GM21423 (cell line): ENCODE results near the gene SARS1.

ENCODE experiments used
- ATAC-seq: cut with Tn5 transposase; IDR thresholded peaks from one replicate; pipeline ENCODE4 v1.9.1; 2021; ENCODE audit warnings: mild to moderate bottlenecking, moderate library complexity; ENCODE audit not compliant: unreplicated experiment

The SARS1 gene

DNA sequence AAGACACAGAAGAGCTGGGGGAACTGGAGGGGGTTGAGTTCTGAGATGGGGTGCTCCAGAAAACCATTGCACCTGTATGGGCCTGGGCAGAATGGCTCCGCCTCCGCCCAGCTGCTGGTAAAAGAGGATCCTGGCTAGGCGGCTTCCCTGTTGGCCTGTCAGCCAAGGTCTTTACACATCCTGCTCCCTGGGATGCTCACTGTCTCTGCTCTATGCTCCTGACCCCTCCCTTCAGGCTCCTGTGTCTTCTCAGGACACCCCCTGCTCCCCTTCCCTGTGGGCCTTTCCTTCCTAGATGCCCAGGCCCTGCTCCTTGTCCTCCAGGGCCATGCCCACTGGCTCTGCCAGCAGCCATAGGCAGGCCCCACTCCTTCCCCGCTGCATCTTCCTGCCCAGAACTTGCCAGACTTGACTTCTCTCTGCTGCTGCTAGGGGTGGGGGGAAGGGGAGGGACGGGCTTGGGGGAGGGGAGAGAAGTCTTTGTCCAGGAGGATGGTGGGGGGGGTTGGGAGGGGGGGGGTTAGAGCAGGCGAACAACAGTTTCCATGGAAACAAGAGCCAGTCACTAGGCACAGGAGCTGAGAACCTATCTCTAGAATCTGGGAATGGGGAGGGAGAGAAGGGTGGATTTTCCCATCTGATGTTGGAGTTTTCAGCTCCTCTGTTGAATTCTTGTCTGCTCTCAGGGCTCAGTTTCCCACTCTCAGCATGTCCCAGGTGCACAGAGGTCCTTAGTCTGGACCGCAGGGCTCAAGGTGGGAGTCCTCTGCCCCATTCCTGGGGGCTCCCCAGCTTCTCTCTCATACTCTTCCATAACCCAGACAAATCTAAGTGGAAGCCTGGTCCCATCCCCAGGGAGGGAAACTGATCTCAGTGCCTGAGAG is 46.2 kb downstream of the SARS1 start:
- ATAC-seq, result no peak

DNA sequence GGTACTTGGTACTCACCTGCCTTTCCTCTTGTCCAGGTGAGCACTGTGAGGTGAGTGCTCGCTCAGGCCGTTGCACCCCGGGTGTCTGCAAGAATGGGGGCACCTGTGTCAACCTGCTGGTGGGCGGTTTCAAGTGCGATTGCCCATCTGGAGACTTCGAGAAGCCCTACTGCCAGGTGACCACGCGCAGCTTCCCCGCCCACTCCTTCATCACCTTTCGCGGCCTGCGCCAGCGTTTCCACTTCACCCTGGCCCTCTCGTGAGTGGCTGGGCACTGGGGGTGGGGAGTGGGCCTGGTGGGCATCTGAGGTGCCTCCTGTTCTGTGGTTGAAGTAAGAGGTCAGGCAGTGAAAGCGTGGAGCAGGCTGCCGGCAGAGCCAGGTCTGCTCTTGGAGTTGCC is 47.3 kb downstream of the SARS1 start:
- no peak for ATAC-seq

GRCh38 chr1:109261578-109261977 is 47.9 kb downstream of the SARS1 start:
- ATAC-seq, result no peak

- ATAC-seq, result no peak
These were observed 48.7 kb downstream of the SARS1 start for GRCh38 chr1:109262231-109263055.

DNA sequence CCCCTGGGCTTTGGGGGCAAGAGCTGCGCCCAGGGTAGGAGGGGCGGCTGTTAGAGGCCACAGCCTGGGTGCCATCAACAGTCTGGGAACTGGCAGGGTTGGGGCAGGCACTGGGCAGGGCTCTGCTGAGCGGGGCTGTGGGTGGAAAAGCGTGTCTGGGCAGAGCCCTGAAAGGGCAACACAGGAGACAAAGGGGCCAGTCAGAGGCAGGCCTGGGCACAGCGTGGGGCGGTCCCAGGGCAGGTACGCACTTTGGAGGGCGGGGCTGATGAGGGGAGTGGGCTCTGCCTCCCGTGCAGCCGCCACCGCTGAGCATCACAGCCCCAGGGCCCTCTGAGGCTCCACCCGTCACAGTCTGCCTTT is 49.5 kb downstream of the SARS1 start:
- no peak for ATAC-seq

- ATAC-seq, result peak; percentile 79
These were observed 50.1 kb downstream of the SARS1 start for GRCh38 chr1:109263597-109264378.

- ATAC-seq, result no peak
These were observed 50.6 kb downstream of the SARS1 start for GRCh38 chr1:109264379-109264755.

- no peak for ATAC-seq
These were observed 51.3 kb downstream of the SARS1 start for GRCh38 chr1:109265016-109265415.

DNA sequence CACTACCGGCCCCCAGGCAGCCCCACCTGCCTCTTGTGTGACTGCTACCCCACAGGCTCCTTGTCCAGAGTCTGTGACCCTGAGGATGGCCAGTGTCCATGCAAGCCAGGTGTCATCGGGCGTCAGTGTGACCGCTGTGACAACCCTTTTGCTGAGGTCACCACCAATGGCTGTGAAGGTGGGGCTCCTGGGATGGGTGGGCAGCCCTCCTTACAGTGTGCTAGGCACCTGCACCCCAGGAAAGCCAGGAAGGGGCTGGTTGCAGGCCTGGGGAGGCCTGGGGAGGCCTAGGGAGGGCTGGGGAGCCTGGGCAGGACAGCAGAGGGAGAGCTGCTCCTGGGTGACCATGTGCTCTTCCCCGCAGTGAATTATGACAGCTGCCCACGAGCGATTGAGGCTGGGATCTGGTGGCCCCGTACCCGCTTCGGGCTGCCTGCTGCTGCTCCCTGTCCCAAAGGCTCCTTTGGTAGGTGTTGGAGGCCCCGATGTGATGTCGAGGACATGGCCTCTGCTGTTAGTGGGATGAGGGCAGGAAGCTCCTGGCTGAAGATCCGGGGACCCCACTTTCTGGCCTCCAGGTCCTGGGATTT is 52.1 kb downstream of the SARS1 start:
- no peak for ATAC-seq

- no peak for ATAC-seq
These were observed 53.2 kb downstream of the SARS1 start for GRCh38 chr1:109266965-109267364.

GRCh38 chr1:109267743-109268300 is 54.1 kb downstream of the SARS1 start:
- ATAC-seq, result no peak

- ATAC-seq, result no peak
These were observed 54.9 kb downstream of the SARS1 start for GRCh38 chr1:109268431-109269211.

- no peak for ATAC-seq
These were observed 55.7 kb downstream of the SARS1 start for GRCh38 chr1:109269212-109269980.

DNA sequence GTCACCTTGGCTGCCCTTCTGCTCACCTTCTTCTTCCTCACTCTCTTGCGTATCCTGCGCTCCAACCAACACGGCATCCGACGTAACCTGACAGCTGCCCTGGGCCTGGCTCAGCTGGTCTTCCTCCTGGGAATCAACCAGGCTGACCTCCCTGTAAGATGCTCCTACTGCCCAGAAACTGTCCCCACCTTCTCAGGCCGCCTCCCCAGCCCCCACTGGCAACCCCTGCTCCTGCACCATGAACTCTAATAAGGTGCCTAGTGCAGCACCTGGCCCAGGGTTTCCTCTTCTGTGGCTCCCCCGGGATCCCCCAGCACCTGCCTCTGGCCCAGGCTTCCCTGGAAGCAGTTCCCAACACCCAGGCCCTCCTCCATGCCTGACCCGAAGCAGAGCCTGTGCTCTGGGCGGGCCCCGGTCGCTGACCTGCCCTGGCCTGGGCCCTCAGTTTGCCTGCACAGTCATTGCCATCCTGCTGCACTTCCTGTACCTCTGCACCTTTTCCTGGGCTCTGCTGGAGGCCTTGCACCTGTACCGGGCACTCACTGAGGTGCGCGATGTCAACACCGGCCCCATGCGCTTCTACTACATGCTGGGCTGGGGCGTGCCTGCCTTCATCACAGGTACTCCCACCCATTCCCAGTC is 56.4 kb downstream of the SARS1 start:
- ATAC-seq, result no peak

GRCh38 chr1:109270623-109271317 is 57.1 kb downstream of the SARS1 start:
- ATAC-seq, result no peak

- ATAC-seq, result no peak
These were observed 57.7 kb downstream of the SARS1 start for GRCh38 chr1:109271458-109271857.

GRCh38 chr1:109272021-109272799 is 58.5 kb downstream of the SARS1 start:
- ATAC-seq, result no peak
